Effector memory CD8-positive, alpha-beta T cell (primary cell): ENCODE results near the gene CCNI.
"Not testable (repeated sequence)": the region's sequence is repeated elsewhere in the genome, so short reads cannot be mapped to it uniquely, and the experiment has no call there.

ENCODE experiments used
- ATAC-seq: fragments of 150-1000 bp; cut with Tn5 transposase; replicated peaks from 2 replicates; pipeline ENCODE4 v1.10.0; 2021; ENCODE audit warnings: mild to moderate bottlenecking, moderate library complexity
- DNase-seq, 3 experiments: peaks; one replicate each; pipeline ENCODE4 v3.0.0; 2021
- H3K27ac Mint-ChIP-seq, 2 donors: one replicate each; pipeline ENCODE4 v1.8.0; 2022; ENCODE audit warnings: mild to moderate bottlenecking in 2 of 2, mixed read lengths in 2 of 2, moderate library complexity in 2 of 2
- H3K27me3 Mint-ChIP-seq, 2 donors: one replicate each; pipeline ENCODE4 v1.8.0; 2022; ENCODE audit warnings: mixed read lengths in 2 of 2
- H3K36me3 Mint-ChIP-seq: one replicate; pipeline ENCODE4 v1.8.0; 2022; ENCODE audit warnings: mild to moderate bottlenecking, moderate library complexity, mixed read lengths; ENCODE audit not compliant: insufficient read depth
- H3K4me1 Mint-ChIP-seq, 2 donors: one replicate each; pipeline ENCODE4 v1.8.0; 2022; ENCODE audit warnings: low read depth in 2 of 2, mixed read lengths in 2 of 2
- H3K4me3 Mint-ChIP-seq, 2 donors: one replicate each; pipeline ENCODE4 v1.8.0; 2022; ENCODE audit warnings: mild to moderate bottlenecking in 2 of 2, mixed read lengths in 2 of 2, moderate library complexity in 2 of 2
- H3K9me3 Mint-ChIP-seq, 2 donors: one replicate each; pipeline ENCODE4 v1.8.0; 2022; ENCODE audit warnings: mixed read lengths in 2 of 2

The CCNI gene

GRCh38 chr4:77043507-77044136 is 32.2 kb downstream of the CCNI start:
- Mint-ChIP-seq H3K27me3 (no peaks in the 10 kb centered on the region), H3K27ac (no peak overlapping the region), H3K4me3 (no peak overlapping the region), H3K4me1 (peaks cover 5 to 6% of the 10 kb centered on the region in 2 donors), H3K9me3 (no peaks in the 10 kb centered on the region), H3K36me3 (peaks cover 24% of the 10 kb centered on the region)
- DNase-seq (no peak), ATAC-seq (no peak)

GRCh38 chr4:77040854-77041725 is 34.7 kb downstream of the CCNI start:
- peaks cover 5 to 6% of the 10 kb centered on the region in 2 donors for H3K4me1 Mint-ChIP-seq
- peaks cover 6% of the 10 kb centered on the region for H3K36me3 Mint-ChIP-seq
- no peaks in the 10 kb centered on the region for H3K9me3 Mint-ChIP-seq
- ATAC-seq (no peak), DNase-seq (no peak)
- H3K27me3 Mint-ChIP-seq: no peaks in the 10 kb centered on the region
- H3K27ac Mint-ChIP-seq: peak overlapping the region in 1 of 2 donors; percentile 60
- no peak overlapping the region for H3K4me3 Mint-ChIP-seq

GRCh38 chr4:77040270-77040669 is 35.5 kb downstream of the CCNI start:
- ATAC-seq (no peak), DNase-seq (no peak)
- peaks cover 9% of the 10 kb centered on the region for H3K36me3 Mint-ChIP-seq
- H3K9me3 Mint-ChIP-seq: no peaks in the 10 kb centered on the region
- H3K27me3 Mint-ChIP-seq: no peaks in the 10 kb centered on the region
- H3K4me3 Mint-ChIP-seq: no peak overlapping the region
- no peak overlapping the region for H3K27ac Mint-ChIP-seq
- peaks cover 5 to 6% of the 10 kb centered on the region in 2 donors for H3K4me1 Mint-ChIP-seq

GRCh38 chr4:77039796-77040195 is 36.0 kb downstream of the CCNI start:
- peak overlapping the region in 1 of 2 donors; percentile 35 for H3K27ac Mint-ChIP-seq
- no peaks in the 10 kb centered on the region for H3K9me3 Mint-ChIP-seq
- no peak overlapping the region for H3K4me3 Mint-ChIP-seq
- H3K4me1 Mint-ChIP-seq: peaks cover 5 to 6% of the 10 kb centered on the region in 2 donors
- no peak for ATAC-seq
- no peaks in the 10 kb centered on the region for H3K27me3 Mint-ChIP-seq
- peaks cover 12% of the 10 kb centered on the region for H3K36me3 Mint-ChIP-seq
- DNase-seq: no peak

GRCh38 chr4:77037736-77038135 is 38.1 kb downstream of the CCNI start:
- DNase-seq (no peak), ATAC-seq (no peak)
- H3K27me3 Mint-ChIP-seq: no peaks in the 10 kb centered on the region
- no peaks in the 10 kb centered on the region for H3K4me1 Mint-ChIP-seq
- no peak overlapping the region for H3K27ac Mint-ChIP-seq
- no peaks in the 10 kb centered on the region for H3K9me3 Mint-ChIP-seq
- peaks cover 9% of the 10 kb centered on the region for H3K36me3 Mint-ChIP-seq
- no peak overlapping the region for H3K4me3 Mint-ChIP-seq

GRCh38 chr4:77037168-77037567 is 38.6 kb downstream of the CCNI start:
- not testable (repeated sequence) for ATAC-seq, H3K4me3 Mint-ChIP-seq, H3K27ac Mint-ChIP-seq, H3K27me3 Mint-ChIP-seq, H3K36me3 Mint-ChIP-seq, H3K4me1 Mint-ChIP-seq, DNase-seq, H3K9me3 Mint-ChIP-seq

- DNase-seq (no peak), ATAC-seq (no peak)
- Mint-ChIP-seq H3K9me3 (no peaks in the 10 kb centered on the region), H3K27ac (no peak overlapping the region), H3K4me3 (no peak overlapping the region), H3K27me3 (no peaks in the 10 kb centered on the region), H3K36me3 (peaks cover 9% of the 10 kb centered on the region), H3K4me1 (peaks cover 12 to 13% of the 10 kb centered on the region in 2 donors)
These were observed 39.6 kb downstream of the CCNI start for GRCh38 chr4:77036206-77036605.

- DNase-seq (no peak), ATAC-seq (no peak)
- Mint-ChIP-seq H3K9me3 (no peaks in the 10 kb centered on the region), H3K27me3 (no peaks in the 10 kb centered on the region), H3K4me1 (peaks cover 16 to 22% of the 10 kb centered on the region in 2 donors), H3K4me3 (no peak overlapping the region), H3K27ac (no peak overlapping the region), H3K36me3 (peaks cover 9% of the 10 kb centered on the region)
These were observed 40.6 kb downstream of the CCNI start for GRCh38 chr4:77035153-77035552.

GRCh38 chr4:77031544-77031943 is 44.2 kb downstream of the CCNI start:
- Mint-ChIP-seq H3K36me3 (peaks cover 10% of the 10 kb centered on the region), H3K27ac (peak overlapping the region; percentile 41 to 59), H3K27me3 (no peaks in the 10 kb centered on the region), H3K4me1 (peaks cover 16 to 25% of the 10 kb centered on the region in 2 donors), H3K4me3 (no peak overlapping the region), H3K9me3 (no peaks in the 10 kb centered on the region)
- DNase-seq: peak in 2 of 3 experiments; percentile 7 to 10
- peak; percentile 98 for ATAC-seq

- H3K4me1 Mint-ChIP-seq: peaks cover 16 to 25% of the 10 kb centered on the region in 2 donors
- H3K27me3 Mint-ChIP-seq, H3K9me3 Mint-ChIP-seq, H3K4me3 Mint-ChIP-seq, DNase-seq, H3K36me3 Mint-ChIP-seq, ATAC-seq, H3K27ac Mint-ChIP-seq: not testable (repeated sequence)
These were observed 46.0 kb downstream of the CCNI start for GRCh38 chr4:77029757-77030156.

GRCh38 chr4:77028246-77028645 is 47.5 kb downstream of the CCNI start:
- Mint-ChIP-seq H3K9me3 (no peaks in the 10 kb centered on the region), H3K4me1 (peaks cover 16 to 25% of the 10 kb centered on the region in 2 donors), H3K4me3 (no peak overlapping the region), H3K36me3 (peaks cover 2% of the 10 kb centered on the region), H3K27me3 (no peaks in the 10 kb centered on the region), H3K27ac (no peak overlapping the region)
- no peak for DNase-seq
- no peak for ATAC-seq

GRCh38 chr4:77026322-77026704 is 49.5 kb downstream of the CCNI start:
- Mint-ChIP-seq H3K36me3 (peaks cover 6% of the 10 kb centered on the region), H3K9me3 (no peaks in the 10 kb centered on the region)

GRCh38 chr4:77025643-77026321 is 50.0 kb downstream of the CCNI start:
- Mint-ChIP-seq H3K27ac (no peak overlapping the region), H3K27me3 (no peaks in the 10 kb centered on the region), H3K4me1 (peaks cover 3 to 7% of the 10 kb centered on the region in 2 donors), H3K4me3 (no peak overlapping the region), H3K9me3 (no peaks in the 10 kb centered on the region), H3K36me3 (peaks cover 8% of the 10 kb centered on the region)
- DNase-seq (no peak), ATAC-seq (no peak)

More at GRCh38 chr4:77026322-77026704, 49.5 kb downstream of the CCNI start:
- DNase-seq (no peak), ATAC-seq (no peak)
- Mint-ChIP-seq H3K27me3 (no peaks in the 10 kb centered on the region), H3K27ac (no peak overlapping the region), H3K4me3 (no peak overlapping the region), H3K4me1 (peaks cover 4 to 12% of the 10 kb centered on the region in 2 donors)
